ENCODE results near the gene ARHGAP6. TPM values are rescaled to one million over a fixed set of nuclear protein-coding genes. Genes with fewer than 3 reads are reported as not detected.

The ARHGAP6 gene
- total RNA-seq, 1 donor, result 5.4 TPM

DNA sequence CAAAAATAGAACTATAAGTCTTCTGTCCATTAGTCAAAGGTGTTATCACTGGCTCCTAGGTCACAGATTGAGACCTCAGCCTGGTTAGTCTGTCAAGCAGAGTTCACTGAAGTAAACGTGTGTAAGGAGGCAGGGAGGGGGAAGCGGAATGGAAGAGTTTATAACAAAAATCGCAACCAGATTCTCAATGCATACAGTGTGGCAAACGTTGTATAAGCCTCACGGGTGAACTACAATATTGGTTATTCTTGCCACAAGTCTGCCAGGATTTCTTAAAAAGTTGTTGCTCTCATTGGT is 257.7 kb downstream of the ARHGAP6 start:
- no peaks in the 10 kb centered on the region for H3K27me3 ChIP-seq (ENCODE audit: insufficient read depth, low read length)

DNA sequence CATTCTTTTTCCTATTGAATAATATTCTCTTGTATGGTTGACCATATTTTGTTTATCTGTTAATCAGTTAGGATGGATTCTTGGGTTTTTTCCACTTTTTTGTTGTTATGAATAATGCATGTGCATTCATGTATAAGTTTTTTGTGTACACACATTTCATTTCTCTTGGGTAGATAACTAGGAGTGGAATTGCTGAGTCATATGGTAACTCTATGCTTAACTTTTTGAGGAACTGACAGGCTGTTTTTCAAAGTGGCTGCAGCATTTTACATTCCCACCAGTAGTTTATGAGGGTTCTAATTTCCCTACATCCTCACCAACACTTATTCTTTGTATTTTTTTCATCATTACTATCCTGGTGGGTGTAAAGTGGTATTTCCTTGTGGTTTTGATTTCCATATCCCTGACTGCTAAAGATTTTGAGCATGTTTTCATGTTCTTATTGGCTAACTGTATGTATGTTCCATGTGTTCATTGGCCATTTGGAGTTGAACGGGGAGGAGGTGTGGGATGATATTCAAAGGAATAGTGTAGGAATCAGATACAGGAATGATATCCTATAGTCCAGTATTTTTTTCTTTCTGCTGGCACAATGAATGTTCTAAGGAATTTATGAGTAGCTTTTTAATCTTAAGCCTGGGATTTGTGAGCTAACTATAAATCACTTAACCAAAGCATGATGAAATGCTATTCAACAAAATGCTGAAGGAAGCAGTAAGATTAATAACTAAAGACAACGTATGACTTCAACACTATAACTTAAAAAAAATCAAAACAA is 258.2 kb downstream of the ARHGAP6 start:
- no peak overlapping the region for H3K4me3 ChIP-seq (ENCODE audit: low read length)
- no peaks in the 10 kb centered on the region for H3K4me1 ChIP-seq (ENCODE audit: insufficient read depth, low read length)
- H3K27me3 ChIP-seq (ENCODE audit: insufficient read depth, low read length), result no peaks in the 10 kb centered on the region
- no peaks in the 10 kb centered on the region for H3K9me3 ChIP-seq (ENCODE audit: low read depth, low read length)

More for the DNA sequence above, 257.7 kb downstream of the ARHGAP6 start:
- H3K9me3 ChIP-seq (ENCODE audit: low read depth, low read length), result no peaks in the 10 kb centered on the region
- no peaks in the 10 kb centered on the region for H3K4me1 ChIP-seq (ENCODE audit: insufficient read depth, low read length)
- H3K4me3 ChIP-seq (ENCODE audit: low read length), result no peak overlapping the region

DNA sequence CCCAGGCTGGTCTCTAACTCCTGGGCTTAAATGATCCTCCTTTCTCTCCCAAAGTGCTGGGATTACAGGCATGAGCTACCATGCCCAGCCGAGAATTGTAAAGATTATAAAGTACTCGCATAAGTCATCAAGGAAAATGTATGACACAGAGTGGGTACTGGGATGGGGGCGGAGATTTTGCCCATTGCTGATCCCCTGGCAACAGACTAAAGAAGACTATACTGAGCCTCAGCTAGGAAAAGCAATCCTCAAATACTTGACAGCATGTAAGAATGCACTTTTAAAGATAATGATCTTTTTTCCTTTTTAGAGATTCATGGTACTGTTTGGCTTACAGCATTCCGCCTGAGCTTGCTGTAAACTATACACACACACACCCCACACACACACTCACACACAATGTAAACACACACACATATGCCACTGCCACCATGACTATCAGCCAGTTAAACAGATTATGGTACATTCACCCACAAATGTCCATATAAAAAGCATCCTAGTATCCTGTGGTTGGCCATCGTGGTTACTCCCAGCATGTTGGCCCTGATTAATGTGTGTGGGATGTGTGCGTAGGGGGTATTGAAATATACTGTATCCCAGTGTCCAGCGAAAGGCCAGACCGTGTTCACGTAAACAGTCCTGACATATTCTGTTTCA is 259.5 kb downstream of the ARHGAP6 start:
- Histone ChIP-seq H3K27me3 (ENCODE audit: insufficient read depth, low read length) (no peaks in the 10 kb centered on the region), H3K4me3 (ENCODE audit: low read length) (no peak overlapping the region), H3K4me1 (ENCODE audit: insufficient read depth, low read length) (no peaks in the 10 kb centered on the region), H3K9me3 (ENCODE audit: low read depth, low read length) (no peaks in the 10 kb centered on the region)

DNA sequence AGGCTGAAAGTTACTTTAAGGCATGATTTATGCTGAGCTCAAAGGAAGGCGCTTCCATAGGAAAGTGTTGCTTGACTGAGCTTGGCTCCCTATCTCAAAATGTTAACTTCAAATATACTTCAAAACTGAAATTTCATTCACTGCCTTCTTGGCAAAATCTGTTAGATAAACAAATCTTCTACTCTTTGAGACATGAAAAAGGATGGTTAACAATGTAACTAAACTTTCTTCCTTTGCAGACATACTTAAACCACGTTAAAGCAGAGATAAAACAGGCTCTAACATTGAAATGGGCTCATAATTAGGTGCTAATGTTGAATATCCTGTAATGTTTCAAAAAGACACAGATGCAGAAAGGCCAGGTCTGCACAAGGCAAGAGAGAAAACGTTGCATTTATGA is 262.1 kb downstream of the ARHGAP6 start:
- Histone ChIP-seq H3K4me3 (ENCODE audit: low read length) (no peak overlapping the region), H3K9me3 (ENCODE audit: low read depth, low read length) (no peaks in the 10 kb centered on the region), H3K27me3 (ENCODE audit: insufficient read depth, low read length) (no peaks in the 10 kb centered on the region), H3K4me1 (ENCODE audit: insufficient read depth, low read length) (no peaks in the 10 kb centered on the region)

DNA sequence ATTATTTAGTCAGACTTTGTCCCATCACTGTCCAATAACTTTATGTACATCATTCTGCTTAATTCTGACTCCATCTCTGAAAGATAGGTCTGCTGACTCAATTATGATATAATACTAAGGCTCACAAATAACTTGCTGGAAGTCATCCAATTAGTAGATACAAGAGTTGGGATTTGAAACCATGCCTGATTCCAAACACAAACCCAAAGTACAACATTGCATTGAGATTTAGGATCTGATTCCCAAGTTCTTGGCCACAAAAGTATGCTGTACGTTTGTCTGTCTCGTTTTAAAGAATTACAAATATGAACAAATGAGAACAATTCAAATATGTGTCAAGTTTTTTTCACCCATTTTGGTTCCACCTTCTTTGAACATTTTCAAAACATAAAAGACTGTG is 263.8 kb downstream of the ARHGAP6 start:
- Histone ChIP-seq H3K9me3 (ENCODE audit: low read depth, low read length) (no peaks in the 10 kb centered on the region), H3K4me1 (ENCODE audit: insufficient read depth, low read length) (no peaks in the 10 kb centered on the region), H3K4me3 (ENCODE audit: low read length) (no peak overlapping the region), H3K27me3 (ENCODE audit: insufficient read depth, low read length) (no peaks in the 10 kb centered on the region)

DNA sequence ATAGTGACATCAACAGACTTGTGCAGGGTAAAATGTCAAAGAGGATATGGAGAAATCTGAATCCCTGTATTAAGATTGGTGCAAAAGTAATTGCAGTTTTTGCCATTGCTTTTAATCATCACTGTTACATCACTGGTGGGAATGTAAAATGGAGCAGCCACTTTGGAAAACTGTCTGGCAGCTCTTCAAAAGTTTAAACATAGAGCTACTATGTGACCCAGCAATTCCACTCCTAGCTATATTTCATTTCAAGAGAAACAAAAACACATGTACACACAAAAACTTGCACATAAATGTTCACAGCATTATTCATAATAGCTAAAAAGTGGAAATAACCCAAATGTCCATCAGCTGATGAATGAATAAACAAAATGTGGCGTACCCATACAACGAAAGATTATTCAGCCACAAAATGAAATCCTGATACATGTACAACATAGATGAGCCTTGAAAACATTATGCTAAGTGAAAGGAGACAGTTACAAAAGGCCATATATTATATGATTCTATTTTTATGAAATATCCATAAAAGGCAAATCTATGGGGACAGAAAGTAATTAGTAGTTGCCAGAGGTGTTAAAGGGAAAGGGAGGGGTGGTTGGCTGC is 266.1 kb downstream of the ARHGAP6 start:
- no peaks in the 10 kb centered on the region for H3K9me3 ChIP-seq (ENCODE audit: low read depth, low read length)
- no peak overlapping the region for H3K4me3 ChIP-seq (ENCODE audit: low read length)
- no peaks in the 10 kb centered on the region for H3K4me1 ChIP-seq (ENCODE audit: insufficient read depth, low read length)
- no peaks in the 10 kb centered on the region for H3K27me3 ChIP-seq (ENCODE audit: insufficient read depth, low read length)

DNA sequence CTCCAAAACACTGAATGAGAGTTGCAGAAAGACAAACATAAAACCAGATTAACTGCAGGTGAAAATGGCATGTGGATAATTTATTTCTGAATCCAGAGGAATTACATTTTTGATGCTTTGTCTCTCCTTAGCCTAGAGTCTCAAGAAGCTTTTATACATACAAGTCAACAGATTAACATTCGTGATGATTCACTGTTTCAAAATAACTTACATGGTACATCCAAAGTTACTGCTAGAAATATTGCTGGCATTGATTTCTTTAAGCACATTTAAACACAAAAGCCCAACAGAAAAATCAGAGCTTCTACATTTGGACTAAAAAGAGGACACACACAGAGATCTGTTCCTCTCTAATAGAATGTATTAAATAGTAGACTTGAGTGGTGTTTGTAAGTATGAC is 266.9 kb downstream of the ARHGAP6 start:
- no peaks in the 10 kb centered on the region for H3K27me3 ChIP-seq (ENCODE audit: insufficient read depth, low read length)
- no peak overlapping the region for H3K4me3 ChIP-seq (ENCODE audit: low read length)
- H3K9me3 ChIP-seq (ENCODE audit: low read depth, low read length), result no peaks in the 10 kb centered on the region
- no peaks in the 10 kb centered on the region for H3K4me1 ChIP-seq (ENCODE audit: insufficient read depth, low read length)

DNA sequence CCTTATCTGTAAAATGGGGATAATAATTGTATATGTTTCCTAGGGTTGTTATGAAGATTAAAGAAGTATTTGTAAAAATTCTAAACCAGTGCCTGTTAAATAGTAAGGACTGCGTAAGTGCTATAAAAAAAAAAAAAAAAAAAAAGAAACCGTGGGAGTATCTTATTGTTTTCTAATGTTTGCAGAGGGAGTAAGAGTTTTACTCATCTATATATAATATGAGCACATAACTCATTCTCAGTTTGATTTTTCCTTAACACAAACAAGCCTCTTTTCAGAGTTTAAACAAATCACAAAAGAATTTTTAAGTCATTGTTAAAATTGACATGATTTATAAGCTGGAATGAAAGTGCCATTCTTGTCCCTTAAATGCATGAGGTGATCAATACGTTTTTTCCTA is 267.6 kb downstream of the ARHGAP6 start:
- no peaks in the 10 kb centered on the region for H3K9me3 ChIP-seq (ENCODE audit: low read depth, low read length)
- H3K4me3 ChIP-seq (ENCODE audit: low read length), result no peak overlapping the region
- no peaks in the 10 kb centered on the region for H3K4me1 ChIP-seq (ENCODE audit: insufficient read depth, low read length)
- no peaks in the 10 kb centered on the region for H3K27me3 ChIP-seq (ENCODE audit: insufficient read depth, low read length)

DNA sequence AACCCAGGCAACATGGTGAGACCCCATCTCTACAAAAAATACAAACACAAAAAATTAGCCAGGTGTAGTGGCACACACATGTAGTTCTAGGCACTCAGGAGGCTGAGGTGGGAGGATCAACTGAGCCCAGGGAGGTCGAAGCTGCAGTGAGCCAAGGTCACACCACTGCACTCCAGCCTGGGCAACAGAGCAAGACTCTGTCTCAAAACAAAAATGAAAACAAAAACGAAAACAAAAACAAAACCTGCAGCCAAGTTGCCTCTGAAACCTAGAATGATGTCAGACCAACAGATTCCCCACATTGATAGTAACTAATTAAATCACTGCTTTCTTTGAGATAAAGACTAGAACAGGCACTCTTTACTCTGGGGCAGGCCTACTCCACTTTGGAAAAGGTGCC is 268.0 kb downstream of the ARHGAP6 start:
- Histone ChIP-seq H3K27me3 (ENCODE audit: insufficient read depth, low read length) (no peaks in the 10 kb centered on the region), H3K9me3 (ENCODE audit: low read depth, low read length) (no peaks in the 10 kb centered on the region), H3K4me1 (ENCODE audit: insufficient read depth, low read length) (no peaks in the 10 kb centered on the region), H3K4me3 (ENCODE audit: low read length) (no peak overlapping the region)

DNA sequence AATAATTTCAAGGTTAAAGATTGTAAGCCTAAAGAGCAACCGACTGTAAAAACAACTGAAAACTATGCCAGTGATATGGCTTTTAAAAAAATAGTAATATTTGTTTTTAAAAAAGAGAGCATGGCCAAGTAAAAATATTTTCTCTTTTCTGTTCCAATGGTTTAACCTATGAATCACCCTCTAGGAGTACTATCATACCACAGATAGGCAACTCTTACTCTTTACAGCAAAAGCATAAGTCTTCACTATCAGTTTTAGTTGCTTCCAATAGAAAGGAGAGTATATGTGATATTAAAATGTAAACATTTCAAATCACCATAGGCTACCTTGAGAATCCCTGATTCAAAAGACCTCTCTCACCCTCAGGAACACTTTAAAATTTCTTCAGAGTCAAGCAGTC is 269.9 kb downstream of the ARHGAP6 start:
- Histone ChIP-seq H3K9me3 (ENCODE audit: low read depth, low read length) (no peaks in the 10 kb centered on the region), H3K4me1 (ENCODE audit: insufficient read depth, low read length) (no peaks in the 10 kb centered on the region), H3K27me3 (ENCODE audit: insufficient read depth, low read length) (no peaks in the 10 kb centered on the region), H3K4me3 (ENCODE audit: low read length) (no peak overlapping the region)

DNA sequence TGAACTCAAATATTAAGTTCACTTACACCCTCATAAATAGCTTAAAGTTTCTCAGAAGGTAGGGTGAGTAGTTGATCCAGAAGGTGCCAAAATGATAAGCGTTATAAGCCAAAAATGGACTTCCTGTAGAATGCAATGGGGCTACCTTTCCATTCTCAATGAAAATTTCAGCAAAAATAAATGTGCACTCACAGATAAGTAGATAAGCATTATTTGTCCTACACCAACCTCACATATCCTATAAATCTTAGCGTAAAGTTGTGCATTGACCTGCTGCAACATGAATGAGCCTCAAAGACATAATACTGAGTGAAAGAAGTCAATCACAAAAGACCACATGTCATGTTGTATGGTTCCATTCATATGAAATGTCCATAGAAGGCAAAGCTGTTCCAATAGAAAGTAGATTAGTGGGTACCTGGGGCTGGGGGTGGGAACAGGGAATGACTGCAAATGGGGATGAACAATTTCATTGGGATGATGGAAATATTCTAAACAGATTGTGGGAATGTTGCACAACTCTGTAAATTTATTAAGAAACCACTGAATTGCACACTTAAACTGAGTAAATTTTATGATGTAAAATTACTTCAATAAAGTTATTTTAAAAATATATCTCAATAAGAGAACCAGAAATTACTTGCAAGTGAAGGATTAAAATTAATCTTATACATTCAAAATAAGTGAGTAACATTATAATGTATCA is 271.6 kb downstream of the ARHGAP6 start:
- Histone ChIP-seq H3K4me1 (ENCODE audit: insufficient read depth, low read length) (no peaks in the 10 kb centered on the region), H3K9me3 (ENCODE audit: low read depth, low read length) (no peaks in the 10 kb centered on the region), H3K4me3 (ENCODE audit: low read length) (no peak overlapping the region), H3K27me3 (ENCODE audit: insufficient read depth, low read length) (no peaks in the 10 kb centered on the region)

DNA sequence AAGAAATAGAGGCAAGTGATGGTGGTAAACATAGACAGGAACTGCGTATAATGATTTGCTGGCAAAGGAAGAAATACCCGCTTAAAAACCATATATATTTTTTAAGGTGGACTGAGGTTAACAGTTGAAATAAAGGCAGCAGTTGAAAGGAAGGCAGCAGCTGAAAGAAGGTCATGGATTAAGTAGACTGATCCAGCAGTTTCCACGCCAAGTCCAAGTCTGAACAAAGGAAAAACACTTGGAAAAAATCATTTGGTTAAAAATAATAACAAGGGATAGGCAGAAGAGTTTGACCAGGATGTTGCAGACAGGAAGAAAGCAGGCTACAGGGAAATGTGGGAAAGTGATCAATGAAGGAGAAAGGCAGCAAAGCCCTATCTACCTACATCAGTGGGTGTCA is 278.9 kb downstream of the ARHGAP6 start:
- no peak overlapping the region for H3K4me3 ChIP-seq (ENCODE audit: low read length)
- no peaks in the 10 kb centered on the region for H3K27me3 ChIP-seq (ENCODE audit: insufficient read depth, low read length)
- no peaks in the 10 kb centered on the region for H3K4me1 ChIP-seq (ENCODE audit: insufficient read depth, low read length)
- H3K9me3 ChIP-seq (ENCODE audit: low read depth, low read length), result no peaks in the 10 kb centered on the region

DNA sequence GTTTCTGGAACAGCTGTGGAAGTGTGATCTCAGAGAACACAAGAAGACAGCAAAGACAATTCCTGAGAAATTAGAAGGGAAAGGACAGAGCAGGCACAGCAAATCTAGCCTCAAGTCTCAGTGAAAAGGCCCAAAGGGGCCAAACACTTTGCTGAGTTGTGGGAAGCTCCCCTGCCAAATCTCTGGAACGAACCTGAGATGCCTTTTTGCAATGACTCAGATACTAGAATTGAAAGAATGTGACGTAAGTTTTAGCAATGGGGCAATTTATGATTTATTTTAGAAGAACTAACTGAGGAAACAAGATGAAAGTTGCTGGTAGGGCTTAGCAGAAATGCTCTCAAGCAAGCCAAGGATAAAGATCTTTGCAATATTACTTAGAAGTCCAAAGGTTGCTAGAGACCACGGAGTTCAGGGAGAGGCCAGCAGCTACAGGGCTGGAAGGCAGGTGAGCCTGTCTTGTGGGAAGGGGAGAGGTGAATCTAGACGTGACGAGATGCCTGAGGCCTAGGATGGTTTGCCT is 279.7 kb downstream of the ARHGAP6 start:
- no peaks in the 10 kb centered on the region for H3K27me3 ChIP-seq (ENCODE audit: insufficient read depth, low read length)
- H3K4me3 ChIP-seq (ENCODE audit: low read length), result no peak overlapping the region
- no peaks in the 10 kb centered on the region for H3K4me1 ChIP-seq (ENCODE audit: insufficient read depth, low read length)
- no peaks in the 10 kb centered on the region for H3K9me3 ChIP-seq (ENCODE audit: low read depth, low read length)

DNA sequence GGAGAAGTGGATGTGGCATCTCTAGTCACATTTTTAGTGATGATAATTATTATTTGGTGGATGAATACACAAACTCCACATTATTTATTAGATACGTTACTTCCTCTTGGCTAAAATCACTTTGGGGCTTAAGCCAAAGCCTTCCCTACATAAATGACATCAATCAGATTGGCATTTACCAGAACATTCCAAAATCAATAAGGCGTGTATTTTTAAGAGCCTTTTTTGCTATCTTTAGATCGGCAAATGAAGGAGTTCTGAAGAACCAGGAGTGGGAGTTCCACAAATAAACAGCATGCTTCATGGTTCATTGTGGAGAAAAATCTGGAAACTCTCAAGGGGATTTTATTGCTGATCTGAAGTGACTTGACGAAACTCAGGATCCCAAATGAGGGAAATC is 282.8 kb downstream of the ARHGAP6 start:
- Histone ChIP-seq H3K9me3 (ENCODE audit: low read depth, low read length) (no peaks in the 10 kb centered on the region), H3K4me1 (ENCODE audit: insufficient read depth, low read length) (no peaks in the 10 kb centered on the region), H3K4me3 (ENCODE audit: low read length) (no peak overlapping the region), H3K27me3 (ENCODE audit: insufficient read depth, low read length) (no peaks in the 10 kb centered on the region)

DNA sequence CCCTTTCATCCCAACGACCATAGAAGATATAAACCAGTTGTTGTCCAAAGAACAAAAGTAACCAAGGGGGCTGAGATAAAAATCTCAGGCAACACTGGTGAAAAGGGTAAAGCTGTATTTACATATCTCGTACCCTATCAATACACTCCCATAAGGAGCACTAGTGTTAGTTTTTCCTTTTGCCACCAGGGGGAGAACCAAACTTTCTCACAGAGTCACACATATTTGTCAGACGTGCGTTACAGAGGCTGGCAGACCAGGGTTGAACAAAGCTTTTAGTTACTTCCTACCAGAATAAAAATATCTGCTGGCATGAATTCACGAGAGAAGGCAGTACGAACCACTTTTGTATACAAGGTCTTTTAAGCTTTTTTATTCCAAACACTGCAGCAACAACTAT is 284.3 kb downstream of the ARHGAP6 start:
- H3K4me3 ChIP-seq (ENCODE audit: low read length), result no peak overlapping the region
- no peaks in the 10 kb centered on the region for H3K4me1 ChIP-seq (ENCODE audit: insufficient read depth, low read length)
- H3K9me3 ChIP-seq (ENCODE audit: low read depth, low read length), result no peaks in the 10 kb centered on the region
- no peaks in the 10 kb centered on the region for H3K27me3 ChIP-seq (ENCODE audit: insufficient read depth, low read length)

Measured in mononuclear cell (primary cell).